Measurements from ENCODE around the gene ADCY7. TPM values are rescaled to one million over a fixed set of nuclear protein-coding genes. Genes with fewer than 3 reads are reported as not detected.
A peak's percentile ranks its signal among the peaks of the same experiment; 100 is the strongest.

The ADCY7 gene
- total RNA-seq, 1 experiment from 2014 or later = 39.3 TPM

DNA sequence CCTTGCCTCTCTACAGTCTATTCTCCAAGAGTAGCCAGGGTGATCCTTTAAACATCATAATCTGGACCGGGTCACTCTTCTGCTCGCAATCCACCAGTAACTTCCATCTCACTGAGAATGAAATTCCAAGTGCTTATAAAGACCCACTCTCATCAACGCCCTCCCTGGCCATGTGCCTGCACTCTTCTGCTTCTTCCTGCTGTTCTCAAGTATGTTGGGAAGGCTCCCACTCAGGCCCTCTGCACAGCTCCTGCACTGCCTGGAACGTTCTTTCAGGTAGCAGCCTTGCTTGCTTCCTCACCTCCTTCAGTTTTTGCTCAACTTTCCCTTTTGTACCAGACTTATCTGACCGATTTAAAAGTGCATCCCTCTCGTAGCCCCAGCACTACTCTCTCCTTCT is 58.0 kb downstream of the ADCY7 start:
- H3K27me3 ChIP-seq (ENCODE audit: insufficient read depth, low read depth) = no peaks in the 10 kb centered on the region
- H3K9me3 ChIP-seq (ENCODE audit: insufficient read depth, low read depth) = no peaks in the 10 kb centered on the region
- no peaks in the 10 kb centered on the region for H3K9me2 ChIP-seq (ENCODE audit: insufficient read depth)
- H2AFZ ChIP-seq = no peak overlapping the region
- intact Hi-C loops (cut with micrococcal nuclease; ENCODE audit: unreplicated experiment) = loop anchor here (10.0 kb wide), 1 partner anchor 110 kb away; no protein-coding TSS in a partner anchor
- POLR2A ChIA-PET (ENCODE audit: unreplicated experiment) = no interaction called here
- H3F3A ChIP-seq (ENCODE audit: insufficient read depth, low read depth) = 0 out of 2 replicates have a peak, but pooled peaks cover 9% of the 10 kb centered on the region
- no peaks in the 10 kb centered on the region for H3K79me2 ChIP-seq (ENCODE audit: low read depth)
- H3K27ac ChIP-seq = no peak overlapping the region
- BruUV-seq (replicated peaks) = no TSS peak
- CTCF ChIA-PET = no interaction called here
- peaks cover 12% of the 10 kb centered on the region for H3K36me3 ChIP-seq (ENCODE audit: low read depth)
- TF ChIP-seq EZH2 (IDR thresholded peaks at IDR 0.05; ENCODE audit: low read depth) (no peak), CTCF (conservative IDR thresholded peaks at IDR 0.05) (no peak)
- no peaks in the 10 kb centered on the region for H3K4me1 ChIP-seq (replicated peaks; ENCODE audit: insufficient read depth)
- DNase-seq = no peak
- H4K20me1 ChIP-seq (ENCODE audit: insufficient read depth) = peaks cover 4% of the 10 kb centered on the region; the same call in 1 of the 2 replicates
- H3K4me2 ChIP-seq = no peak overlapping the region
- H3K4me3 ChIP-seq = no peak overlapping the region

GRCh38 chr16:50326264-50326663 is 59.9 kb downstream of the ADCY7 start:
- Histone ChIP-seq H3K36me3 (ENCODE audit: low read depth) (peaks cover 9% of the 10 kb centered on the region), H3K4me2 (no peak overlapping the region), H3K4me1 (replicated peaks; ENCODE audit: insufficient read depth) (no peaks in the 10 kb centered on the region), H3K4me3 (no peak overlapping the region), H2AFZ (no peak overlapping the region), H3K79me2 (ENCODE audit: low read depth) (no peaks in the 10 kb centered on the region), H3F3A (ENCODE audit: insufficient read depth, low read depth) (0 out of 2 replicates have a peak, but pooled peaks cover 9% of the 10 kb centered on the region), H4K20me1 (ENCODE audit: insufficient read depth) (peaks cover 4% of the 10 kb centered on the region; the same call in 1 of the 2 replicates), H3K9me2 (ENCODE audit: insufficient read depth) (no peaks in the 10 kb centered on the region), H3K9me3 (ENCODE audit: insufficient read depth, low read depth) (no peaks in the 10 kb centered on the region), H3K27me3 (ENCODE audit: insufficient read depth, low read depth) (no peaks in the 10 kb centered on the region), H3K27ac (no peak overlapping the region)
- ChIA-PET POLR2A (ENCODE audit: unreplicated experiment) (no interaction called here), CTCF (no interaction called here)
- DNase-seq = no peak
- no TSS peak for BruUV-seq (replicated peaks)
- intact Hi-C loops (cut with micrococcal nuclease; ENCODE audit: unreplicated experiment) = loop anchor here (5.0 to 10.0 kb wide), 2 partner anchors 111 to 341 kb away; no protein-coding TSS in a partner anchor
- no peak for TF ChIP-seq CTCF (conservative IDR thresholded peaks at IDR 0.05)

DNA sequence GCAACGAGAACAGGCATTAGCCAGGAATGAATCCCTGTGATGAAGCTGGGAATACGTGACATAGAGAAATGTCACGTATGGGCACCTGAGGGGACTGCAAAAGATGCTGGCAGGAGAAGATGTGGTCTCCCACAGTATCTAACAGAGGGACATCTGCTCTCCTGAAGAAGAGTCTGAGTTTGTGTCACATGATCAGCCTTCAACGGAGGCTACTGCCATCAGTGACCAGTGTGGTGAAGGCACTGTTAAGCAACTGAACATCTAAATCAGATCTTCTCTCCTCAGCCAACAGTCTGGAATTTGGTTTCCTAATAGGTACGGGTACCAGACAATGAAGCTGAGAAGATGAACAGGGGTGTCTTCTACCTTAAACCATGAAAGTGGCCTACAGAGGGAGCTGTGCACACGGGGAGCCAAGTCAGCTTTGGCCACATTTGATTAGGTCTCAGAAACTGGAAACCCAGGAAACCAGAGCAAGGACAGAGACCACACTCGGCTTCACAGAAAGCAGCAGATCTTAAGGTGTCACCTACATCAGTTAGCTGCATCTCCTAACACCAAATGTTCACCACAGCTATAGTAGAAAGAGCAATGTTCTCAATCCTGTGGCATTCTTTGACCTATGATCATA is 60.6 kb downstream of the ADCY7 start:
- Histone ChIP-seq H3K79me2 (ENCODE audit: low read depth) (no peaks in the 10 kb centered on the region), H3K4me3 (no peak overlapping the region), H3K9me2 (ENCODE audit: insufficient read depth) (no peaks in the 10 kb centered on the region), H3K4me1 (replicated peaks; ENCODE audit: insufficient read depth) (no peaks in the 10 kb centered on the region), H3K9me3 (ENCODE audit: insufficient read depth, low read depth) (no peaks in the 10 kb centered on the region), H3K36me3 (ENCODE audit: low read depth) (peaks cover 12% of the 10 kb centered on the region), H3K27ac (no peak overlapping the region), H3K27me3 (ENCODE audit: insufficient read depth, low read depth) (no peaks in the 10 kb centered on the region), H2AFZ (no peak overlapping the region), H3F3A (ENCODE audit: insufficient read depth, low read depth) (0 out of 2 replicates have a peak, but pooled peaks cover 9% of the 10 kb centered on the region), H4K20me1 (ENCODE audit: insufficient read depth) (peaks cover 4% of the 10 kb centered on the region; the same call in 1 of the 2 replicates), H3K4me2 (no peak overlapping the region)
- ChIA-PET POLR2A (ENCODE audit: unreplicated experiment) (interaction anchor here (0.7 kb wide), 1 partner anchor 478 kb away, joined by 3 read pairs; no protein-coding TSS in a partner anchor), CTCF (interaction anchor here (0.8 kb wide), 1 partner anchor 480 kb away, joined by 3 read pairs; no protein-coding TSS in a partner anchor)
- DNase-seq = no peak
- BruUV-seq (replicated peaks) = no TSS peak
- intact Hi-C loops (cut with micrococcal nuclease; ENCODE audit: unreplicated experiment) = loop anchor here (5.0 to 10.0 kb wide), 2 partner anchors 112 to 340 kb away; no protein-coding TSS in a partner anchor
- TF ChIP-seq CTCF (conservative IDR thresholded peaks at IDR 0.05) = peak; percentile 57
- TF ChIP-seq EZH2 (IDR thresholded peaks at IDR 0.05; ENCODE audit: low read depth) = no peak
